Measurements from ENCODE around the gene E2F4. TPM values are rescaled to one million over a fixed set of nuclear protein-coding genes. Genes with fewer than 3 reads are reported as not detected.

The E2F4 gene
- total and polyA plus RNA-seq, 2 of the 13 experiments (the other 11 are each of a cell fraction or from before 2014, with no cell fraction given): 84.8 to 91.2 TPM

DNA sequence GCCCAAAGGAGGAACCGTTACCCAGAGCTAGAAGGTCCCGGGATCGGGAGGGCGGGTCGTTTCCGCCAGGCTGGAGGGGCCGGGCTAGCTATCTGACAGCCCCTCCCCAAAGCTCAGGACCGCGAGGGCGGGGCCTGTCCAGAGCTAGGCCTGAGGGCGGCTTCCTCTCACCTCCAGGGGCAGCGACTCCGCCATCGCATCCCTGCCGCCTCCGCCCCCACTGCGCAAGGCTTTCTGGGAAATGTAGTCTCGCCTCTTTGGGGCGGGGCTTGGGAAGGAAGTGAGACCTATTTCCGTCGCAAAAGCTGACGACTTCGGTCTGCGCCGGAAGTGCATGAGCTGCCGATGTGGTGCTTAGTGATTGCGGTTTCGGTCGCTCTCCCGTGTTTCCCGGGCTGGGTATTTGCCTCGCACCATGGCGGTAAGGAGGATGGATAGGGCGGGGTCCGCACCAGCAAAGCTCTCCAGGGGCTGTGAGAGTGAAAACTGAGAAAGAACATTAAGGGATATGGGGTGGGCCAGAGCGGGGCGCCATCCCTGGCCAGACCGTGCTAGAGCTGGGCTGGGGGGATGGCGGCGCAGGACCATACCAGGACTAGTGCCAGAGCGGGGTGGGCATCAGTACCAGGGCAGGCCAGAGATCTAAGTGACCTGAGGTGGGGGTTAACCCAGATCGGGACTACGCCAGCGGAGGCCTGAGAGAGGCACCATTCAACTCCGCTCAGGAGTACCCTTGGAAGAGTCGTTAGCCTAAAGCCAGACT, 35.0 kb downstream of the E2F4 start, which contains the start of gene TMEM208 (continued):
- no peak for TF ChIP-seq NR3C1 (CRISPR knock-in tag; IDR thresholded peaks at IDR 0.05)
- peak; percentile 96 for TF ChIP-seq TARDBP (CRISPR knock-in tag; IDR thresholded peaks at IDR 0.05)
- no peak for TF ChIP-seq ZNF512B (CRISPR knock-in tag; IDR thresholded peaks at IDR 0.05; ENCODE audit: borderline replicate concordance)
- TF ChIP-seq ZBTB7B (CRISPR knock-in tag; IDR thresholded peaks at IDR 0.05): peak; percentile 58
- TF ChIP-seq ZNF354B (CRISPR knock-in tag; IDR thresholded peaks at IDR 0.05): no peak
- TF ChIP-seq, protein P1, sequence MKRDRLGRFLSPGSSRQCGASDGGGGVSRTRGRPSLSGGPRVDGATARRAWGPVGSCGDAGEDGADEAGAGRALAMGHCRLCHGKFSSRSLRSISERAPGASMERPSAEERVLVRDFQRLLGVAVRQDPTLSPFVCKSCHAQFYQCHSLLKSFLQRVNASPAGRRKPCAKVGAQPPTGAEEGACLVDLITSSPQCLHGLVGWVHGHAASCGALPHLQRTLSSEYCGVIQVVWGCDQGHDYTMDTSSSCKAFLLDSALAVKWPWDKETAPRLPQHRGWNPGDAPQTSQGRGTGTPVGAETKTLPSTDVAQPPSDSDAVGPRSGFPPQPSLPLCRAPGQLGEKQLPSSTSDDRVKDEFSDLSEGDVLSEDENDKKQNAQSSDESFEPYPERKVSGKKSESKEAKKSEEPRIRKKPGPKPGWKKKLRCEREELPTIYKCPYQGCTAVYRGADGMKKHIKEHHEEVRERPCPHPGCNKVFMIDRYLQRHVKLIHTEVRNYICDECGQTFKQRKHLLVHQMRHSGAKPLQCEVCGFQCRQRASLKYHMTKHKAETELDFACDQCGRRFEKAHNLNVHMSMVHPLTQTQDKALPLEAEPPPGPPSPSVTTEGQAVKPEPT (CRISPR knock-in tag; IDR thresholded peaks at IDR 0.05; ENCODE audit: low read depth): no peak; the same call in 1 of the 2 replicates
- peak; percentile 62 for TF ChIP-seq PITX1 (CRISPR knock-in tag; IDR thresholded peaks at IDR 0.05)
- TF ChIP-seq CEBPB (IDR thresholded peaks at IDR 0.05; ENCODE audit: borderline replicate concordance, low read depth, low read length): 0 out of 2 replicates have a peak, but pooled peaks have one; percentile 0
- no peak for TF ChIP-seq ZNF496 (CRISPR knock-in tag; IDR thresholded peaks at IDR 0.05; ENCODE audit: insufficient replicate concordance)
- TF ChIP-seq ZFP1 (CRISPR knock-in tag; IDR thresholded peaks at IDR 0.05): peak; percentile 91; the same call in 1 of the 2 replicates
- TF ChIP-seq DPF2 (CRISPR knock-in tag; IDR thresholded peaks at IDR 0.05; ENCODE audit: borderline replicate concordance, low read depth): no peak; the same call in 1 of the 2 replicates
- peak; percentile 81 for TF ChIP-seq MED1 (CRISPR knock-in tag; IDR thresholded peaks at IDR 0.05)
- TF ChIP-seq, protein P2, sequence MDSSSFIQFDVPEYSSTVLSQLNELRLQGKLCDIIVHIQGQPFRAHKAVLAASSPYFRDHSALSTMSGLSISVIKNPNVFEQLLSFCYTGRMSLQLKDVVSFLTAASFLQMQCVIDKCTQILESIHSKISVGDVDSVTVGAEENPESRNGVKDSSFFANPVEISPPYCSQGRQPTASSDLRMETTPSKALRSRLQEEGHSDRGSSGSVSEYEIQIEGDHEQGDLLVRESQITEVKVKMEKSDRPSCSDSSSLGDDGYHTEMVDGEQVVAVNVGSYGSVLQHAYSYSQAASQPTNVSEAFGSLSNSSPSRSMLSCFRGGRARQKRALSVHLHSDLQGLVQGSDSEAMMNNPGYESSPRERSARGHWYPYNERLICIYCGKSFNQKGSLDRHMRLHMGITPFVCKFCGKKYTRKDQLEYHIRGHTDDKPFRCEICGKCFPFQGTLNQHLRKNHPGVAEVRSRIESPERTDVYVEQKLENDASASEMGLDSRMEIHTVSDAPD (CRISPR knock-in tag; IDR thresholded peaks at IDR 0.05): no peak
- peak; percentile 52; the same call in 1 of the 2 replicates for TF ChIP-seq ZNF564 (CRISPR knock-in tag; IDR thresholded peaks at IDR 0.05)
- peak; percentile 82 for TF ChIP-seq FOXA3 (CRISPR knock-in tag; IDR thresholded peaks at IDR 0.05)
- TF ChIP-seq RARG (CRISPR knock-in tag; IDR thresholded peaks at IDR 0.05; ENCODE audit: low read depth): no peak
- no peak for TF ChIP-seq HOXA9 (CRISPR knock-in tag; IDR thresholded peaks at IDR 0.05; ENCODE audit: borderline replicate concordance)
- TF ChIP-seq ZEB1 (IDR thresholded peaks at IDR 0.05; ENCODE audit: insufficient replicate concordance, low read depth): no peak
- TF ChIP-seq ZNF124 (CRISPR knock-in tag; IDR thresholded peaks at IDR 0.05): peak; percentile 89
- no peak for TF ChIP-seq U2AF2 (IDR thresholded peaks at IDR 0.05; ENCODE audit: low read depth, low read length)
- peak; percentile 80 for TF ChIP-seq ZMYM4 (CRISPR knock-in tag; IDR thresholded peaks at IDR 0.05)
